ENCODE data around the gene ERRFI1. TPM values are rescaled to one million over a fixed set of nuclear protein-coding genes. Genes with fewer than 3 reads are reported as not detected.

The ERRFI1 gene
- total RNA-seq, 1 experiment from 2014 or later, result 44.6 TPM

DNA sequence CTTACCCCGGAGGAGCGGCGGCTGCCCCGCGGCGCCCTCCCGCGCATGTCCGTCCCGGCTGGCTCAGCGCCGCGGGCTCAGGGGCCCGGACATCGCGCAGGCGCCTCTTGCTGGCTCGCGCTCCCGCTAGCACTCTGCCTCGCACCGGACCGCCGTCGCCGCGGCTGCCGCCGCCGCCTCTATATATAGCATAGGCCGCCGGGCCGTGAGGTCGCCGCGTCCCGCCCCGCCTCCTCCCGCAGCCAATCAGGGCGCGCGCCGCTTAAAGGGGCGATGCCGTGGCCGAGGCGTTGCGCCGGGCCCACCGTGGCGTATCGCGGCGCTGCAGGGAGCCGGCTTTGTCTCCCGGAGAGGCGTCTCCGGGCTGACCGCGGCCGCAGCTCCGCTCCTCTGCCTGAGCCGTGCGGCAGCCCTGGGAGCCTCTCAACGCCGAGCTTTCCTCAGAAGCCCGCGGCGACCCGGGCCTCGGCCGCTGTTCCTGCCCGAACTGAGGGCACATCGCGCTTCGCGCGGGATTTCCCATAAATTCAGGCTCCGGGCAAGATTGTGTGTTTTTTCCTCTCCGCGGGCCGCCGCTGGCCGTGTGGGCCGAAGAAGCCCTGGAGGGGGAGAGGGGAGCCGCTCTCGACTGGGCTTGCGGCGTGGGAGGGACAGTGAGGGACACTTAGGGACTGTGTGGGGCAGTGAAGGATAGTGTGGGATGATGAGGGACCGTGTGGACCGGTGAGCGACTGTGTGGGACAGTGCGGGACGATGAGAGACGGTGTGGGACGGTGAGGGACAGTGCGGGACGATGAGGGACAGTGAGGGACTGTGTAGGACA is at the start of gene ERRFI1 (continued):
- TF ChIP-seq, protein P1, sequence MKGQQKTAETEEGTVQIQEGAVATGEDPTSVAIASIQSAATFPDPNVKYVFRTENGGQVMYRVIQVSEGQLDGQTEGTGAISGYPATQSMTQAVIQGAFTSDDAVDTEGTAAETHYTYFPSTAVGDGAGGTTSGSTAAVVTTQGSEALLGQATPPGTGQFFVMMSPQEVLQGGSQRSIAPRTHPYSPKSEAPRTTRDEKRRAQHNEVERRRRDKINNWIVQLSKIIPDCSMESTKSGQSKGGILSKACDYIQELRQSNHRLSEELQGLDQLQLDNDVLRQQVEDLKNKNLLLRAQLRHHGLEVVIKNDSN (CRISPR knock-in tag; IDR thresholded peaks at IDR 0.05), result peak; percentile 67; the same call in 1 of the 2 replicates
- TF ChIP-seq ESRRA (CRISPR knock-in tag; IDR thresholded peaks at IDR 0.05; ENCODE audit: borderline replicate concordance) (peak; percentile 41; the same call in 1 of the 2 replicates), ATF1 (CRISPR knock-in tag; IDR thresholded peaks at IDR 0.05) (peak; percentile 90; the same call in 1 of the 2 replicates), TEAD4 (CRISPR knock-in tag; IDR thresholded peaks at IDR 0.05) (0 out of 2 replicates have a peak, but pooled peaks have one; percentile 61), FOXP4 (CRISPR knock-in tag; IDR thresholded peaks at IDR 0.05) (peak; percentile 25; the same call in 1 of the 2 replicates), CTCF (IDR thresholded peaks at IDR 0.05) (no peak), OVOL2 (CRISPR knock-in tag; IDR thresholded peaks at IDR 0.05; ENCODE audit: borderline replicate concordance) (no peak; the same call in 1 of the 2 replicates), ETV6 (CRISPR knock-in tag; IDR thresholded peaks at IDR 0.05) (no peak), ZBTB21 (CRISPR knock-in tag; IDR thresholded peaks at IDR 0.05; ENCODE audit: borderline replicate concordance) (no peak), ZNF396 (CRISPR knock-in tag; IDR thresholded peaks at IDR 0.05; ENCODE audit: borderline replicate concordance) (no peak), ATF3 (CRISPR knock-in tag; conservative IDR thresholded peaks at IDR 0.05) (no peak; the same call in 1 of the 2 replicates), ATF6 (CRISPR knock-in tag; IDR thresholded peaks at IDR 0.05) (no peak), ZNF121 (CRISPR knock-in tag; IDR thresholded peaks at IDR 0.05) (0 out of 2 replicates have a peak, but pooled peaks have one; percentile 65), CREM (CRISPR knock-in tag; IDR thresholded peaks at IDR 0.05) (peak; percentile 88), KAT7 (CRISPR knock-in tag; IDR thresholded peaks at IDR 0.05; ENCODE audit: borderline replicate concordance) (no peak)
- TF ChIP-seq, protein P2, sequence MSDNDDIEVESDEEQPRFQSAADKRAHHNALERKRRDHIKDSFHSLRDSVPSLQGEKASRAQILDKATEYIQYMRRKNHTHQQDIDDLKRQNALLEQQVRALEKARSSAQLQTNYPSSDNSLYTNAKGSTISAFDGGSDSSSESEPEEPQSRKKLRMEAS (CRISPR knock-in tag; IDR thresholded peaks at IDR 0.05), result peak; percentile 98
- TF ChIP-seq, protein P3, sequence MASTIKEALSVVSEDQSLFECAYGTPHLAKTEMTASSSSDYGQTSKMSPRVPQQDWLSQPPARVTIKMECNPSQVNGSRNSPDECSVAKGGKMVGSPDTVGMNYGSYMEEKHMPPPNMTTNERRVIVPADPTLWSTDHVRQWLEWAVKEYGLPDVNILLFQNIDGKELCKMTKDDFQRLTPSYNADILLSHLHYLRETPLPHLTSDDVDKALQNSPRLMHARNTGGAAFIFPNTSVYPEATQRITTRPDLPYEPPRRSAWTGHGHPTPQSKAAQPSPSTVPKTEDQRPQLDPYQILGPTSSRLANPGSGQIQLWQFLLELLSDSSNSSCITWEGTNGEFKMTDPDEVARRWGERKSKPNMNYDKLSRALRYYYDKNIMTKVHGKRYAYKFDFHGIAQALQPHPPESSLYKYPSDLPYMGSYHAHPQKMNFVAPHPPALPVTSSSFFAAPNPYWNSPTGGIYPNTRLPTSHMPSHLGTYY (CRISPR knock-in tag; IDR thresholded peaks at IDR 0.05), result no peak

Data from WTC11 (cell line).